IMR-90 (cell line): Measurements from ENCODE around the gene RGL1. TPM values are rescaled to one million over a fixed set of nuclear protein-coding genes. Genes with fewer than 3 reads are reported as not detected.

Experiments used
- ATAC-seq: fragments of 200-7000 bp; cut with Tn5 transposase; 2 replicates; pipeline ENCODE4 v1.9.1; 2020; ENCODE audit warnings: low read depth, mild to moderate bottlenecking, moderate library complexity
- BruUV-seq: library from RNA; stranded (reverse); fragments of 400-500 nt; replicated peaks from 2 replicates; lab custom pipeline; 2021; lab: Mats Ljungman, UMichigan
- CTCF ChIA-PET: fragments of 300-600 bp; formaldehyde crosslinking; extraction: SDS; loops from one replicate; lab custom pipeline; 2021; ENCODE audit warnings: antibody characterized with exemption; lab: Yijun Ruan, JAX
- POLR2A ChIA-PET: fragments of 300-600 bp; sonication (Branson Sonifier 250); formaldehyde crosslinking; loops from one replicate; lab custom pipeline; 2022; ENCODE audit warnings: antibody characterized with exemption; ENCODE audit not compliant: unreplicated experiment; lab: Charles Lee
- DNase-seq: peaks from one replicate; pipeline ENCODE4 v3.0.0; 2013
- H2AFZ ChIP-seq: replicated peaks from 2 replicates; pipeline ENCODE3; 2013; ENCODE audit warnings: low read length, mild to moderate bottlenecking; ENCODE audit not compliant: poor library complexity
- H2AK5ac ChIP-seq: 2 replicates; pipeline ENCODE4 v1.6.1; 2013; ENCODE audit warnings: low read depth, low read length, inconsistent platforms
- H2AK9ac ChIP-seq: replicated peaks from 2 replicates; pipeline ENCODE3; 2013; ENCODE audit warnings: mild to moderate bottlenecking, low read depth, low read length, moderate library complexity; ENCODE audit not compliant: poor library complexity
- H2BK120ac ChIP-seq: 2 replicates; pipeline ENCODE4 v1.6.1; 2013; ENCODE audit warnings: low read depth, low read length, inconsistent platforms
- H2BK15ac ChIP-seq: 3 replicates; pipeline ENCODE4 v1.6.1; 2013; ENCODE audit warnings: low read depth, low read length, inconsistent platforms
- H2BK20ac ChIP-seq: 2 replicates; pipeline ENCODE4 v1.6.1; 2013; ENCODE audit warnings: low read depth, mild to moderate bottlenecking, inconsistent platforms, low read length, moderate library complexity
- H2BK5ac ChIP-seq: 2 replicates; pipeline ENCODE4 v1.6.1; 2013; ENCODE audit warnings: mild to moderate bottlenecking, low read depth, low read length, inconsistent platforms; ENCODE audit not compliant: poor library complexity, severe bottlenecking
- H3K14ac ChIP-seq: replicated peaks from 2 replicates; pipeline ENCODE4 v1.6.1; 2013; ENCODE audit warnings: low read depth, low read length, inconsistent platforms
- H3K18ac ChIP-seq: 2 replicates; pipeline ENCODE4 v1.6.1; 2013; ENCODE audit warnings: low read depth, low read length, control low read depth
- H3K23ac ChIP-seq: 2 replicates; pipeline ENCODE4 v1.6.1; 2013; ENCODE audit warnings: low read depth, low read length, inconsistent platforms
- H3K27ac ChIP-seq: 2 replicates; pipeline ENCODE4 v1.5.1; 2013; ENCODE audit warnings: mild to moderate bottlenecking, control low read depth, low read length; ENCODE audit not compliant: insufficient read depth
- H3K27me3 ChIP-seq: 2 replicates; pipeline ENCODE4 v1.6.1; 2013; ENCODE audit warnings: low read length; ENCODE audit not compliant: control insufficient read depth, insufficient read depth
- H3K36me3 ChIP-seq: 2 replicates; pipeline ENCODE4 v1.6.1; 2013; ENCODE audit warnings: low read length, mixed read lengths; ENCODE audit not compliant: control insufficient read depth, insufficient read depth
- H3K4ac ChIP-seq: 2 replicates; pipeline ENCODE4 v1.6.1; 2013; ENCODE audit warnings: low read depth, low read length, inconsistent platforms
- H3K4me1 ChIP-seq: 2 replicates; pipeline ENCODE4 v1.6.1; 2013; ENCODE audit warnings: low read length, mixed read lengths; ENCODE audit not compliant: control insufficient read depth, insufficient read depth
- H3K4me2 ChIP-seq: 2 replicates; pipeline ENCODE4 v1.6.1; 2013; ENCODE audit warnings: low read depth, mild to moderate bottlenecking, control low read depth, low read length, moderate library complexity
- H3K4me3 ChIP-seq: 2 replicates; pipeline ENCODE4 v1.5.1; 2013; ENCODE audit warnings: low read depth, mild to moderate bottlenecking, control low read depth, low read length, moderate library complexity; ENCODE audit not compliant: insufficient read depth
- H3K56ac ChIP-seq: 2 replicates; pipeline ENCODE4 v1.6.1; 2013; ENCODE audit warnings: low read length, inconsistent platforms; ENCODE audit not compliant: insufficient read depth; ENCODE audit errors: extremely low read depth
- H3K79me1 ChIP-seq, 2 experiments: 2 replicates each; pipeline ENCODE4 v1.6.1; 2013; ENCODE audit warnings: low read length in 2 of 2, inconsistent platforms in 1 of 2, low read depth in 1 of 2
- H3K9ac ChIP-seq: 2 replicates; pipeline ENCODE4 v1.6.1; 2013; ENCODE audit warnings: low read depth, low read length, control low read depth
- H3K9me1 ChIP-seq: 2 replicates; pipeline ENCODE4 v1.6.1; 2013; ENCODE audit warnings: low read length, inconsistent platforms; ENCODE audit not compliant: insufficient read depth
- H3K9me3 ChIP-seq: 2 replicates; pipeline ENCODE4 v1.6.1; 2013; ENCODE audit warnings: low read length; ENCODE audit not compliant: control insufficient read depth, insufficient read depth
- H4K20me1 ChIP-seq: 2 replicates; pipeline ENCODE4 v1.6.1; 2013; ENCODE audit warnings: low read length, inconsistent platforms; ENCODE audit not compliant: insufficient read depth
- H4K5ac ChIP-seq: 2 replicates; pipeline ENCODE4 v1.6.1; 2013; ENCODE audit warnings: mild to moderate bottlenecking, low read depth, low read length, control low read depth
- H4K8ac ChIP-seq, 2 experiments: 2 replicates each; pipeline ENCODE4 v1.6.1; 2013; ENCODE audit warnings: low read depth in 2 of 2, low read length in 2 of 2, control low read depth in 1 of 2, inconsistent platforms in 1 of 2
- H4K91ac ChIP-seq: 2 replicates; pipeline ENCODE4 v1.6.1; 2013; ENCODE audit warnings: low read depth, low read length, inconsistent platforms; ENCODE audit not compliant: insufficient read depth
- BHLHE40 ChIP-seq: fragments of 150-350 bp; IDR thresholded peaks from 2 replicates; pipeline ENCODE4 v1.6.1; 2016; ENCODE audit warnings: mild to moderate bottlenecking, low read depth, low read length
- CEBPB ChIP-seq: IDR thresholded peaks from 2 replicates; pipeline ENCODE4 v1.6.1; 2012; ENCODE audit warnings: low read depth, low read length, improper control_type of control experiment
- CHD1 ChIP-seq: IDR thresholded peaks from 2 replicates; pipeline ENCODE4 v1.6.1; 2012; ENCODE audit warnings: low read depth, low read length, improper control_type of control experiment
- FOS ChIP-seq: fragments of 150-350 bp; IDR thresholded peaks from 2 replicates; pipeline ENCODE4 v1.6.1; 2016; ENCODE audit warnings: low read depth, low read length
- MAFK ChIP-seq: IDR thresholded peaks from 2 replicates; pipeline ENCODE4 v1.6.1; 2012; ENCODE audit warnings: low read depth, low read length, improper control_type of control experiment
- MAZ ChIP-seq: IDR thresholded peaks from 2 replicates; pipeline ENCODE4 v1.6.1; 2012; ENCODE audit warnings: low read depth, mild to moderate bottlenecking, low read length, improper control_type of control experiment, moderate library complexity, borderline replicate concordance
- MXI1 ChIP-seq: IDR thresholded peaks from 2 replicates; pipeline ENCODE4 v1.6.1; 2012; ENCODE audit warnings: low read depth, mild to moderate bottlenecking, low read length, moderate library complexity, borderline replicate concordance
- NFE2L2 ChIP-seq: fragments of 150-350 bp; IDR thresholded peaks from 2 replicates; pipeline ENCODE4 v1.6.1; 2016; ENCODE audit warnings: low read depth, mild to moderate bottlenecking, low read length
- RAD21 ChIP-seq: IDR thresholded peaks from 2 replicates; pipeline ENCODE4 v1.6.1; 2012; ENCODE audit warnings: low read length, improper control_type of control experiment
- RFX5 ChIP-seq: IDR thresholded peaks from 2 replicates; pipeline ENCODE4 v1.8.0; 2012; ENCODE audit warnings: low read depth, mild to moderate bottlenecking, low read length, moderate library complexity
- SMC3 ChIP-seq: fragments of 150-350 bp; IDR thresholded peaks from 2 replicates; pipeline ENCODE4 v1.6.1; 2016; ENCODE audit warnings: low read depth, mild to moderate bottlenecking, antibody characterized with exemption, low read length, moderate library complexity
- WGBS, 2 experiments: methylation state at CpG; one replicate each; pipeline versions ENCODE4 v1.1.5 to v1.1.7; 2013; ENCODE audit warnings: missing lambda C conversion rate in 2 of 2; ENCODE audit not compliant: insufficient read length in 1 of 2; ENCODE audit errors: extremely low coverage in 2 of 2; 5-methylcytosine and 5-hydroxymethylcytosine counted together
- dilution Hi-C: fragments of 300-500 bp; cut with HindIII; formaldehyde crosslinking; loops from one replicate; pipeline ENCODE4 v1.14.3; 2018; ENCODE audit warnings: low sequenced_read_pairs; ENCODE audit not compliant: unreplicated experiment
- in situ Hi-C: fragments of 300-500 bp; cut with MboI; formaldehyde crosslinking; loops from 3 replicates; pipeline ENCODE4 v1.14.3; 2019; ENCODE audit warnings: low sequenced_read_pairs, inconsistent platforms, mixed read lengths
- intact Hi-C: fragments of 100-400 bp; cut with micrococcal nuclease; formaldehyde crosslinking; loops from 2 replicates; pipeline ENCODE4 v1.10.0; 2022
- polyA plus RNA-seq, 3 experiments: library from polyadenylated mRNA; depleted of rRNA; stranded (reverse); fragments of >200 nt; gene quantifications; 2 replicates each; pipeline ENCODE4 v1.2.3, GENCODE V29; 2012; ENCODE audit warnings: low replicate concordance in 1 of 3
- total RNA-seq: library from RNA; depleted of rRNA; stranded (reverse); fragments of >200 nt; gene quantifications from 2 replicates; pipeline ENCODE4 v1.2.3, GENCODE V29; 2012
- TF ChIP-seq, protein P1 (sequence below): conservative IDR thresholded peaks from 2 replicates; pipeline ENCODE4 v1.5.1; 2012; ENCODE audit warnings: mild to moderate bottlenecking, low read depth, low read length, improper control_type of control experiment
- TF ChIP-seq, protein P2 (sequence below): fragments of 150-350 bp; IDR thresholded peaks from 2 replicates; pipeline ENCODE4 v1.6.1; 2017; ENCODE audit warnings: mild to moderate bottlenecking, antibody characterized with exemption, low read length, low read depth
- TF ChIP-seq, protein P3 (sequence below): fragments of 150-350 bp; IDR thresholded peaks from 2 replicates; pipeline ENCODE4 v1.6.1; 2016; ENCODE audit warnings: low read depth, mild to moderate bottlenecking, low read length, moderate library complexity, borderline replicate concordance

RGL1 gene
- total and polyA plus RNA-seq, 2 of the 4 experiments (the other 2 are of a cell fraction): 4.7 to 7.5 TPM

DNA sequence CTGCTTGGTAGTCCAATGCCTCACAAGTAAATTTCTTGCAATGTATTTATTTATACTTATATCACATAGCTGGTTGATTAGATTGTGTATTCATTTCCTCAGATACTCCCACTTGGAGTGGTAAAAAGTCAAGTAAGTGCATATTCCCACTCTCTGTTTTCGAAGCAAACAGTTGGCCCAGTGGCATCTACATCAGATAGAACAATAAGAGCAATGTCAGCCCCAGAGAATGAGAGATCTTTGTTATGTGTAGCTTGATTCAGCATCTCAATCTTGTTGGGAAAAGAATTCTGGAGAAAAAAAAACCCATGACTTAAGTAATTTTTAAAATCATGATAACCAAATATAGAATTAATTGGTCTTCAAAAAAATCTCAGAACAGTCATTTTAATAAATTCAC lies 25.5 kb downstream of the RGL1 start:
- Histone ChIP-seq H4K8ac (no peak overlapping the region), H2AK5ac (no peak overlapping the region), H3K36me3 (no peaks in the 10 kb centered on the region), H2BK5ac (no peak overlapping the region), H3K4me2 (no peak overlapping the region), H3K9me1 (no peaks in the 10 kb centered on the region), H3K4ac (no peak overlapping the region), H3K9ac (no peak overlapping the region), H2AK9ac (no peak overlapping the region), H3K9me3 (no peaks in the 10 kb centered on the region), H4K91ac (no peak overlapping the region), H2AFZ (no peak overlapping the region), H3K4me1 (peaks cover 3% of the 10 kb centered on the region; the same call in 1 of the 2 replicates), H3K56ac (no peak overlapping the region), H2BK20ac (no peak overlapping the region), H3K18ac (no peak overlapping the region), H3K27ac (no peak overlapping the region), H3K4me3 (no peak overlapping the region), H2BK15ac (no peak overlapping the region), H3K14ac (no peak overlapping the region), H3K23ac (no peak overlapping the region), H2BK120ac (no peak overlapping the region), H3K27me3 (no peaks in the 10 kb centered on the region), H4K5ac (no peak overlapping the region), H4K20me1 (no peaks in the 10 kb centered on the region), H3K79me1 (peaks cover 3 to 4% of the 10 kb centered on the region in 2 experiments)
- dilution Hi-C loops (no loop called here), intact Hi-C loops (no loop called here), in situ Hi-C loops (no loop called here)
- ChIA-PET CTCF (interaction anchor here (0.8 kb wide), 1 partner anchor 145 kb away, joined by 3 read pairs; no protein-coding TSS in a partner anchor), POLR2A (no interaction called here)
- no CpG with 5 or more reads among the region's 1 CpG for WGBS, 2 experiments
- ATAC-seq (no peak), DNase-seq (no peak)
- BruUV-seq: no TSS peak
- TF ChIP-seq SMC3 (no peak), RFX5 (no peak), RAD21 (no peak), MAZ (no peak), FOS (no peak), MAFK (no peak), MXI1 (no peak), BHLHE40 (no peak), CHD1 (no peak), NFE2L2 (no peak), CEBPB (no peak)
- TF ChIP-seq, protein P1, sequence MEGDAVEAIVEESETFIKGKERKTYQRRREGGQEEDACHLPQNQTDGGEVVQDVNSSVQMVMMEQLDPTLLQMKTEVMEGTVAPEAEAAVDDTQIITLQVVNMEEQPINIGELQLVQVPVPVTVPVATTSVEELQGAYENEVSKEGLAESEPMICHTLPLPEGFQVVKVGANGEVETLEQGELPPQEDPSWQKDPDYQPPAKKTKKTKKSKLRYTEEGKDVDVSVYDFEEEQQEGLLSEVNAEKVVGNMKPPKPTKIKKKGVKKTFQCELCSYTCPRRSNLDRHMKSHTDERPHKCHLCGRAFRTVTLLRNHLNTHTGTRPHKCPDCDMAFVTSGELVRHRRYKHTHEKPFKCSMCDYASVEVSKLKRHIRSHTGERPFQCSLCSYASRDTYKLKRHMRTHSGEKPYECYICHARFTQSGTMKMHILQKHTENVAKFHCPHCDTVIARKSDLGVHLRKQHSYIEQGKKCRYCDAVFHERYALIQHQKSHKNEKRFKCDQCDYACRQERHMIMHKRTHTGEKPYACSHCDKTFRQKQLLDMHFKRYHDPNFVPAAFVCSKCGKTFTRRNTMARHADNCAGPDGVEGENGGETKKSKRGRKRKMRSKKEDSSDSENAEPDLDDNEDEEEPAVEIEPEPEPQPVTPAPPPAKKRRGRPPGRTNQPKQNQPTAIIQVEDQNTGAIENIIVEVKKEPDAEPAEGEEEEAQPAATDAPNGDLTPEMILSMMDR: no peak
- TF ChIP-seq, protein P2, sequence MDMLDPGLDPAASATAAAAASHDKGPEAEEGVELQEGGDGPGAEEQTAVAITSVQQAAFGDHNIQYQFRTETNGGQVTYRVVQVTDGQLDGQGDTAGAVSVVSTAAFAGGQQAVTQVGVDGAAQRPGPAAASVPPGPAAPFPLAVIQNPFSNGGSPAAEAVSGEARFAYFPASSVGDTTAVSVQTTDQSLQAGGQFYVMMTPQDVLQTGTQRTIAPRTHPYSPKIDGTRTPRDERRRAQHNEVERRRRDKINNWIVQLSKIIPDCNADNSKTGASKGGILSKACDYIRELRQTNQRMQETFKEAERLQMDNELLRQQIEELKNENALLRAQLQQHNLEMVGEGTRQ: no peak
- TF ChIP-seq, protein P3, sequence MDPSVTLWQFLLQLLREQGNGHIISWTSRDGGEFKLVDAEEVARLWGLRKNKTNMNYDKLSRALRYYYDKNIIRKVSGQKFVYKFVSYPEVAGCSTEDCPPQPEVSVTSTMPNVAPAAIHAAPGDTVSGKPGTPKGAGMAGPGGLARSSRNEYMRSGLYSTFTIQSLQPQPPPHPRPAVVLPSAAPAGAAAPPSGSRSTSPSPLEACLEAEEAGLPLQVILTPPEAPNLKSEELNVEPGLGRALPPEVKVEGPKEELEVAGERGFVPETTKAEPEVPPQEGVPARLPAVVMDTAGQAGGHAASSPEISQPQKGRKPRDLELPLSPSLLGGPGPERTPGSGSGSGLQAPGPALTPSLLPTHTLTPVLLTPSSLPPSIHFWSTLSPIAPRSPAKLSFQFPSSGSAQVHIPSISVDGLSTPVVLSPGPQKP: no peak
